ENCODE measurements around the gene CIITA. TPM values are rescaled to one million over a fixed set of nuclear protein-coding genes. Genes with fewer than 3 reads are reported as not detected.

The CIITA gene
- total and polyA plus RNA-seq, 2 donors, result 5.6 to 6.4 TPM

DNA sequence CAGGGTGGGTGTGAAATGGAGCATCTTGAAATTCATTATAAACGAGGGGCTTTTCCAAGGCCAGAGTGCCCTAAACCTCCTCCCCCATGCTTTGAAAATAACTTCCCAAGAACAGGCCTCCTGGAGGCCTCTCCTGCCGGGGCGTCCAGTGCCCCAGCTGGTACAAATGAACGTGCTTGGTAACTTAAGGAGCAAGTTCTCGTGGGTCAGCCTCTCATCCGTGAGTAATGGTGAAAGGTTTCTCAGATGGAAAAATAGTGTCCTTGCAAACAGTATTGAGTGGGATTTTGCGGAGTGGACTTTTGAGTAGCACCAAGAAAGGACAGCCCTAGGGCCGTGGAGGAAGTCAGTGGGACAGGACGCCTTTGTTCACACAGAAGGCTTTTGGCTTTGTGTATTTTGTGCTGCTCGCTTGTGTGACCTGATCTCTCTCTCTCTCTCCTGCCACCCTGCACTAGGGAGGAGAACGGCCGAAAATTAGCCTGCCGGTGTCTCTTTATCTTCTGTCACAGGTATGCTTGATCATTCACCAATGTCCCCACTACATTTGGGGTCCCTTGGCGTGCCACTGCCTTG, 102.0 kb downstream of the CIITA start:
- Histone ChIP-seq H3K4me3 (ENCODE audit: low read depth, low read length) (no peak overlapping the region), H3K27ac (ENCODE audit: low read depth) (peak overlapping the region; percentile 28), H3K36me3 (ENCODE audit: insufficient read depth) (no peaks in the 10 kb centered on the region), H3K4me1 (ENCODE audit: insufficient read depth) (no peaks in the 10 kb centered on the region)
- 85% methylated on average over 14 of the region's 14 CpGs for WGBS
- DNase-seq (ENCODE audit: extremely low spot score), result no peak

DNA sequence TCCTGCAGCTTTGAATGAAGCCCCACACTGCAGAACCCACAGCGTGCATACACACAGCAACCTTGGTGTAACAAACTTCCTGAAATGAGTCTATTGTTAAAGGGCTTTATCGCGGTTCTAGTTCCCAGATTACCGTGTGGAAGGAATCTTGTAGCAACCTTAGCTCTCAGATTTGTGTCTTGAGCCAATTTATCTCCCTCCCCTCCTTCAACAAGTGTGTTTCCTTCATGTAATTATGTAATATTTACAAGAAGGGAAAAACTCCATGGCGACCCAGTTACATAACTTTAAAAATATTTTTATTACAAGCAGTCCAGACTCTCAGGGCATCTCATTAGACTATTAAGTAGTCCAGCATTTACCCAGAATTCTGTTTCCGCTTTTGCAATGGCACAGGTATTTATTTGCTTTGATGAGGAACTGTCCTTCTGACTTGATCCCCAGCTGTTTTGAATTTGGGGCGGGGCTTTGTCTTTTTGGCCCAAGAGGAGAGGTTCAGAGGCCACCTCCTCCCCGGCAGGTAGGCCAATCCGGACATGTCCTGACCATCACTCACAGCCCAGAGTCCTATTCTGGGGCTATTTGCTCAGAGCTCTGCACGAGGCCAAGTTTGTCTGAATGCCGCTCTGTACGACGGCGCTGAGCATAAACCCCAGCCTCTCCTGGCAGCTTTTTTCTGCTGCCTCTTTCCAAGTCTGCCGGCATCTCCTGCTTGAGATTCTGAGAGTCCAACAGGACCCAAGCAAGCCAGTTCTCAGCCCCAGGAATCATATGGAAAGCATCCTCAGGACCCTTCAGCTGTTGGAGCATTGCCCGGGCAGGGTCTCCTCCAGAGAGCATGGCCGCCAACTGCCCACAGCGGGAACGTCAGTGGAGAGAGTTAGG, 103.0 kb downstream of the CIITA start:
- Histone ChIP-seq H3K36me3 (ENCODE audit: insufficient read depth) (no peaks in the 10 kb centered on the region), H3K4me3 (ENCODE audit: low read depth, low read length) (no peak overlapping the region), H3K4me1 (ENCODE audit: insufficient read depth) (no peaks in the 10 kb centered on the region), H3K27ac (ENCODE audit: low read depth) (peak overlapping the region; percentile 53)
- DNase-seq (ENCODE audit: extremely low spot score), result peak; percentile 52
- 24% methylated on average over 19 of the region's 19 CpGs for WGBS

- Histone ChIP-seq H3K4me1 (ENCODE audit: insufficient read depth) (no peaks in the 10 kb centered on the region), H3K36me3 (ENCODE audit: insufficient read depth) (no peaks in the 10 kb centered on the region), H3K4me3 (ENCODE audit: low read depth, low read length) (no peak overlapping the region), H3K27ac (ENCODE audit: low read depth) (no peak overlapping the region)
- WGBS, result 62% methylated on average over 3 of the region's 3 CpGs
- DNase-seq (ENCODE audit: extremely low spot score), result no peak
Observed at GRCh38 chr16:10980813-10981212, 103.8 kb downstream of the CIITA start.

DNA sequence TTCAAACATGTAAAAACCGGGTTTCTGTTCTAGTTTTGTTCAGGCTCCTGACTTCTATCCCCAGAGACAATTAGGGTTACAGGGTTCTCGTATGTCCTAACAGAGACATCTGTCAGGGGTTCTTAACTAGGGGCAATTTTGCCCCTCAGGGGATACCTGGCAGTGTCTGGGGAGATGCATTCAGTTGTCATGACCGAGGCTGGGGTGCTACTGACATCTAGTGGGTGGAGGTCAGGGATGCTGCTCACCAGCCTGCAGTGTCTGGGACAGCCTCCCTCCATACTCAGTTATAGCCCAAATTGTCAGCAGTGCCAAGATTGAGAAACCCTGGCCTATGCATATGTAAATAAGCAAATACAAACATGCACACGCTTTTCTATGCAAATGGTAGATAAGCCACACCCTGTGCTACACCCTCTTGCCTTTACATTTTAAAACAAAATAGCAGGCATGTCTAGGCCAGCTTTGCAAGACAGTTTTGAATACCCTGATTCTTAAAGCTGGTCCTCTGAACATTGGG, 104.8 kb downstream of the CIITA start:
- no peaks in the 10 kb centered on the region for H3K36me3 ChIP-seq (ENCODE audit: insufficient read depth)
- H3K4me1 ChIP-seq (ENCODE audit: insufficient read depth), result no peaks in the 10 kb centered on the region
- no peak overlapping the region for H3K4me3 ChIP-seq (ENCODE audit: low read depth, low read length)
- WGBS, result 89% methylated on average over 4 of the region's 4 CpGs
- no peak for DNase-seq (ENCODE audit: extremely low spot score)
- no peak overlapping the region for H3K27ac ChIP-seq (ENCODE audit: low read depth)

- H3K4me1 ChIP-seq (ENCODE audit: insufficient read depth), result no peaks in the 10 kb centered on the region
- WGBS, result 76% methylated on average over 15 of the region's 15 CpGs
- H3K36me3 ChIP-seq (ENCODE audit: insufficient read depth), result no peaks in the 10 kb centered on the region
- no peak overlapping the region for H3K4me3 ChIP-seq (ENCODE audit: low read depth, low read length)
- no peak overlapping the region for H3K27ac ChIP-seq (ENCODE audit: low read depth)
- no peak for DNase-seq (ENCODE audit: extremely low spot score)
Observed at GRCh38 chr16:10982465-10983150, 105.6 kb downstream of the CIITA start.

GRCh38 chr16:10983159-10983558, 106.2 kb downstream of the CIITA start:
- 87% methylated on average over 8 of the region's 8 CpGs for WGBS
- Histone ChIP-seq H3K4me1 (ENCODE audit: insufficient read depth) (no peaks in the 10 kb centered on the region), H3K4me3 (ENCODE audit: low read depth, low read length) (no peak overlapping the region), H3K27ac (ENCODE audit: low read depth) (no peak overlapping the region), H3K36me3 (ENCODE audit: insufficient read depth) (no peaks in the 10 kb centered on the region)
- DNase-seq (ENCODE audit: extremely low spot score), result no peak

DNA sequence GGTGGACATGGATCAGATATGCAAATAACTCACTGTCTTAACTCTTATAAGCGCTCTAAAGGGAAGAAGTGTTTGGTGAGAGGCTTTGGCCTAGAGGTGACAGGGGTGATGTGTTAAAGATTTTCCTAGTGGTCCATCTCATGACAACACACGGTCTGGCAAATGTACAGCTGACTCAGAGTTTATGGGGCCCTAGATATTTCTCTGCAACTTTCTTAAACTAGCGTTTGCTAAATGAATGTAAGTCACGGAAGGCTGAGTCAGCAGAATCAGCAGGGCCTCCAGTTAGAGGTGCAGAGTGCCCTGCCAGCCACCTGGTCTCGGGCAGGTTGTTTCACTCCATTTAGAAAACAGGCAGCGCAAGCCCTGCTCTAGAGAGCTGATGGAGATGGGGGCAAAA, 107.5 kb downstream of the CIITA start:
- no peak for DNase-seq (ENCODE audit: extremely low spot score)
- Histone ChIP-seq H3K36me3 (ENCODE audit: insufficient read depth) (no peaks in the 10 kb centered on the region), H3K4me3 (ENCODE audit: low read depth, low read length) (no peak overlapping the region), H3K4me1 (ENCODE audit: insufficient read depth) (no peaks in the 10 kb centered on the region), H3K27ac (ENCODE audit: low read depth) (no peak overlapping the region)
- WGBS, result 75% methylated on average over 6 of the region's 6 CpGs

Other genes with a start within 250 kb of the CIITA start
- gene TEKT5, start 182.3 kb upstream of the CIITA start, total RNA-seq, result 0.32 TPM
- 0.19 TPM for gene TEKT5, start 182.3 kb upstream of the CIITA start, polyA plus RNA-seq
- 19.2 TPM for gene NUBP1, start 133.4 kb upstream of the CIITA start, total RNA-seq
- 42.2 TPM for gene NUBP1, start 133.4 kb upstream of the CIITA start, polyA plus RNA-seq
- gene TVP23A, start 58.4 kb upstream of the CIITA start, total RNA-seq, result 3.7 TPM
- gene TVP23A, start 58.4 kb upstream of the CIITA start, polyA plus RNA-seq, result 0.53 TPM
- gene DEXI, start 65.3 kb downstream of the CIITA start, total RNA-seq, result 20.8 TPM
- 64.5 TPM for gene DEXI, start 65.3 kb downstream of the CIITA start, polyA plus RNA-seq
- gene CLEC16A, start 67.4 kb downstream of the CIITA start, total RNA-seq, result 19.9 TPM
- gene CLEC16A, start 67.4 kb downstream of the CIITA start, polyA plus RNA-seq, result 10.9 TPM

Data from urinary bladder (tissue), 4 donors.